HTR-8/SVneo (cell line): ENCODE measurements around the gene ZNF408.
"Not testable (repeated sequence)": the region's sequence is repeated elsewhere in the genome, so short reads cannot be mapped to it uniquely, and the experiment has no call there.

Experiments used
- DNase-seq: peaks from one replicate; pipeline ENCODE4 v3.0.0; 2011; ENCODE audit warnings: low spot score, mixed read lengths; ENCODE audit not compliant: insufficient read length
- FAIRE-seq: peaks from 2 replicates; lab custom pipeline; 2011; peaks lifted over from hg19 to GRCh38; lab: Jason Lieb, UNC

Gene ZNF408

DNA sequence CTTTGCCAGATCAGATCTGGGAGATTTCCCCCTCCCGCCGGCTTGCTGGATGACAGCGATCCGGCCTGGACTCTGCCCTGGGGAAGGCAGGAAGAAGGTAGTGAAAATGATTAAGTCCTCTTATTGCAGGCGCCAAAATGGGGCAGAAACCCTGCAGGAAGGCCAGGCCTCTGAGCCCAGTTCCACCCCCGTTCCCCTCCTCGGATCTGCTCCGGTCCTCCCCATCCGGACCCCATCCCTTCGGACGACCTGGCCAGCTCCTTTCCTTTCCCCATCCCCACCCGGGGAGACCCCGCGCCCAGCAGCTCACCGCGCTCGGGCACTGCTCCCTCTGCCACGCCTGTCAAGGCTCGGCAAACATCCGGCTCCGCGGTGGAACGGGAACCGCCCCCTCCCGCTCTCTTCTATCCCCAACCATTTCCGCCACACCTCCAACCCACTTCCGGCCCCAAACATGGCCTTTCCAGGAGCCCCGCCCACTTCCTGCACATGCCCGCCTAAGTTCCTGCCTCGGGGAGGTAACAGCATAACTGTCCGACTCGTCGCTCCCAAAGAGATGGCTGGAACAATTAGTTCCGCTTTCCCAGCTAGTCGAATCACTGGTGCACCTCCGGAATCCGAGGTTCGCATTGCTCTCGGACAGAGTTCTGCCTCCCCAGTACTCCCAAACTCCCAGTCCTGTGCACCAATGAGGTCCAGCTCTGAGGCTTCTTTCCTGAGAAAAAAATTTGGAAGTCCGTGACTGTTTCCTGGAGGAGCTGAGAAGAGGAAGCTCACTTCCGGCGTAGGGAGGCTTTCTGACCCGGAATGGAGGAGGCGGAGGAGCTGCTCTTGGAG, at the start of gene ZNF408, which contains the start of gene ARHGAP1:
Gene ZNF408 (plus strand): TSS at position 791 of the 837 bp plus-strand sequence. CDS start 17 bp downstream, at position 808.
Gene ARHGAP1 (minus strand): TSS at position 379 of the 837 bp plus-strand sequence. CDS start 4,512 bp downstream, outside the sequence.
- DNase-seq (peak; percentile 93), FAIRE-seq (peak; percentile 80)

GRCh38 chr11:46655631-46656030, 45.2 kb upstream of the ZNF408 start:
- DNase-seq (no peak), FAIRE-seq (no peak)

GRCh38 chr11:46657186-46657585, 43.6 kb upstream of the ZNF408 start:
- DNase-seq (no peak), FAIRE-seq (no peak)

DNA sequence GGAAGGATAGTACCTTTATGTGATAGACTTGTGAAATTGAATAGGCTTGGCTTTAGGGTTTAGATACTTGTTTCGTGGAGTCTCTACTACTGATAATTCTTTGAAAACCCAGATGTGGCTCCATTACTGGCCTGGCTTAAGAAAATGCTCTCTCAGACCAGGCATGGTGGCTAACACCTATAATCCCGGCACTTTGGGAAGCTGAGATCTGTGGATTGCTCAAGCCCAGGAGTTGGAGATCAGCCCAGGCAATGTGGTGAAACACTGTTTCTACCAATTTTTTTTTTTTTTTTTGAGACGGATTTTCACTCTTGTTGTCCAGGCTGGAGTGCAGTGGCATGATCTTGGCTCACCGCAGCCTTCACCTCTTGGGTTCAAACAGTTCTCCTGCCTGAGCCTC, 42.6 kb upstream of the ZNF408 start:
- DNase-seq (no peak), FAIRE-seq (no peak)

DNA sequence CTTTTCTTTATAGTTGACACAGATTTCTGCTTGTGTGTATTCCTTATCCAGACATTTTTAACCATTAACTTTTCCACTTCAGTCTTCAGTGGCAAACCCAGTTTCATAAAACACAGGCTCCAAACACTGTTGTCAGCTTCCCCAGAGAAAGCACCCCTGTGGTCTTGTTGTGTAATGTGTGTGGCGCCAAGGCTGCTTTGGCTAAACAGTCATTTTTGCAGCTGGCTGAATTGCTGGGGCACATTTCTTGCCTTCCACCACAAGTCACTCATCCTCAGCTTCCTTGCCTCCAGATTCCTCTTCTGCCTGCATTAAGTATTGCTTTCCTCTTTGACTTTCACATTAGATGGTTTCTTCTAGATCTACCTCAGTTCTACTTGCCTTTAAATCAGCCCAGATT, 40.9 kb upstream of the ZNF408 start:
- DNase-seq (no peak), FAIRE-seq (no peak)

DNA sequence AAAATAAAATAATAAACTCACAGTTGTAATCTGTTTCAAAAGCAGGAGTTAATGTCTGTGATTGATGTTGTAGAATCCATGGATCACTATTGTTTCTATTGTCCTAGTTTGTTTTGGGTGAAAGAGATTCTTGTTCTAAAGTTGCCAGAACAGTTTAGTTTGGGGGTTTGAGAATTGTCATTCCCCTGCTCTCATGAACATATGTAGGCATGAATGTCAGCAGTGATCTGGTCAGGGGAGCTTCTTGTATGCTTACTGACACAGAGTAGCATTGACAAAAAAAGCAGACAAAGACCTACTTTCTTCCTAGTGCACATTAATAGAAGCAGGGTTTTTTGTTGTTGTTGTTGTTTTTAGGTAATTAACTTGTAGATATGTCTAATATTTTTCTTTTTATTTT, 39.0 kb upstream of the ZNF408 start:
- FAIRE-seq (no peak), DNase-seq (no peak)

DNA sequence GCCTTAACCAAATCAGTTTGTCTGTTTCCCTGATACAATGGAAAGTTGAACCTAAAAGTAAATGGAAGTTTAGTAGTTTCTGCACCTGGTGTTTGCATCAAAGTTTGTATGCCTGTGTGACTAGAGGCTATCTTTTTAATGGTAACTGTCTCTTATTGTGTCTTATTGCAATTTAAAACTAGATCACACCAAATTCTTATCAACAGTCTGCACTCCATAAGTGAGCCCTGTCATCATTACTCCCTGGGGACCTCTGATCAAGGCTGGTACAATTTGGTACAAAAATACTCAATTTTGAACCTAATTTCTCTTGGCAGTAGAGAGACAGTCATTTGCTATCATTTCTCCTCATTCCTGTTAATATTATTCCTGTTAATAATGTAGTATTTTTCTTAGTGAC, 38.5 kb upstream of the ZNF408 start:
- FAIRE-seq (no peak), DNase-seq (no peak)

- FAIRE-seq, result no peak
- DNase-seq, result no peak
Measured at GRCh38 chr11:46663277-46663940, 37.4 kb upstream of the ZNF408 start.

DNA sequence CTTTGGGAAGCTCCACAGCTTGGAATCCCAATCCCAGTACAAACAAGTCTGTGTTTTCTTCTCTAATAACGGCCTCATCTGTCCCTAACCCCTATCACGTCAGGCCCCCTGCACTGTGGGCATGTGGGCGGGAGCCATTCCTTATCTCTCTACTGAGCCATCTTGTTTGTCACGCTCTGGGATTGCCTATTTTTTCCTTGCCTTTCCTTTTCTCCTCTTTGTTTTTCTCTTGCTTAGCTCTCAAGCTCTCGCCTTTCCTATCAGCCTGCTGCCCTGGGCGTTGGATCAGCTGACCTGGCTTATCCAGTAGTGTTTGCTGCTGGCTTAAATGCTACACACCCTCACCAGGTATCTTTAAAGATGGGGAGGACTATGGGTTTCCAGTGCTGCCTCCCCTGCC, 36.2 kb upstream of the ZNF408 start:
- no peak for FAIRE-seq
- DNase-seq, result no peak

DNA sequence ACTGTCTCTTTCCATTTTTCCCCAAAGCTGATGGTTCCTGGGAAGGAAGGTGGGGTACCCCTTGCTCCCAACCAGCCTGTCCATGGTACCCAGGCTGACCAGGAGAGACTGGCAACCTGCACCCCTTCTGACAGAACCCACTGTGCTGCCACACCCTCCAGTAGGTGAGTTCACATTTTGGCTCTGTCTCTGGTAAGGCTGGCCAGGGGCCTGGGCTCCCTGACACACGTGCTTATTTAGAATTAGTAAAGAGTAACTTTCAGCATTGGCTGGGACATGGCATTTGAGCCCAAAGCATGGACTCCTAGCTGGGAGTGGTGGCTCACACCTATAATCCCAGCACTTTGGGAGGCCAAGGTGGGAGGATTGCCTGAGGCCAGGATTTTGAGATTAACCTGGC, 35.5 kb upstream of the ZNF408 start:
- no peak for FAIRE-seq
- DNase-seq, result no peak

DNA sequence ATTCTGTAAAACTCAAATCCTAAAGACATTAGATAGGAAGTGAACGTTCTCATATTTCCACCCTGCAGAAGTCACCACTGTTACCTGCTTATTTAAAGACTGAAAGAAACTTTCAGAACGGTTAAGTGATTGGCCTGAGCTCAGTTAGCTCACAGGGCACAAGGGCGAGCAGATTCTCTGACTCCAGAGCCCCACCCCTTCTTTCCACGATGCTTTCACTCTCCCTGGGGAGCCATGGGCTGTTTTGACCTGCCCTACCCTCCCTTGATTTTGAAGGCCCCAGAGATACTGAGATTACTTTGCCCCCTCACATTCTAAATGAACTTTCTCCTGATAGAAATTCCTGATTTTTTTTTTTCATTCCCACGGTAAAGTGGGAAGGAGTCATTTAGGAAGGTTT, 34.3 kb upstream of the ZNF408 start:
- DNase-seq, result no peak
- FAIRE-seq, result no peak

DNA sequence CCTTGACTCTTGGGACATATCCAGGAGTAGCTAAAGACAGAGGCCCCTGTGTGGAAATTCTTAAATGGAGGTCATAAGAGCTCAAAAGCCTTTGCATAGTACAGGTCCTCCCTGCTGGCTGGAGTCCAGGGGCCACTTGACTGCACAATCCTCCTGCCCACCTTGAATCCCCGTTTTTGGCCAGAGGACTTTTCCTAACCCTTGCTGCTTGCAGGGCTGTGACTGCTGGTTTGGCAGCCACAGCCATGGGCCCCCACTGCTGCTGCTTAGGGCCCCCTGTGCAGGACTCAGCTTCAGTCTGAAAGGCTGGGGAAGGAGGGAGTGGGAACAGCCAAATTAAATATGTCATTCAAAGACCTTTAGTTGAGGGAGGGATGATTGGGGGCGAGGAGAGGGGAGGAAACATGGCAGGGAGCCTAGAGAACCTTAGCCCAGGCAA, 33.8 kb upstream of the ZNF408 start:
- DNase-seq, result no peak
- no peak for FAIRE-seq

DNA sequence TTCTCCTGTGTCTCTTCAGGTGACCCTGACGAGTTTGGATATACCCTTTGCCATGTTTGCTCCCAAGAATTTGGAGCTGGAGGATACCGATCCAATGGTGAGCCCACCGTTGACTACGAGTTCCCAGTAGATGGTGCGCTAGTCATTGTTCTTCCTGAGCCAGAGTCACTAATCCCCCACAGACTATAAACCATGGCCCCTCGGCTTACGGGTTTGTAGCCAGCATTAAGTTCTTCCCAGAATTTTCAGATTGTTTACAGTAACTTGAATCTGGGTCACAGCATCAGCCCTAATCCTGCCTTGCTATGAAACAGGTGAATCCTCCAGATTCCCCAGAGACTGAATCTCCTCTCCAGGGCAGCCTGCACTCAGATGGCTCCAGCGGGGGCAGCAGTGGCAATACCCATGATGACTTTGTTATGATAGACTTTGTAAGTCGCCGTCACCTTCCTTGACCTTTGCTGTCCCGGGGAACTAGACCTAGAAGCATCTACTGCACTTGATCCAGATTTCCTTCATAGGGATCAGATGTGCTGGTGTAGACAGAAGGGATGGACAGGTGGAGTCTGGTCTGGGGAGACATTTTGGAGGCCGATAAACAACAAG, 32.2 kb upstream of the ZNF408 start:
- DNase-seq (no peak), FAIRE-seq (no peak)

GRCh38 chr11:46669711-46670139, 31.1 kb upstream of the ZNF408 start:
- no peak for FAIRE-seq
- no peak for DNase-seq

DNA sequence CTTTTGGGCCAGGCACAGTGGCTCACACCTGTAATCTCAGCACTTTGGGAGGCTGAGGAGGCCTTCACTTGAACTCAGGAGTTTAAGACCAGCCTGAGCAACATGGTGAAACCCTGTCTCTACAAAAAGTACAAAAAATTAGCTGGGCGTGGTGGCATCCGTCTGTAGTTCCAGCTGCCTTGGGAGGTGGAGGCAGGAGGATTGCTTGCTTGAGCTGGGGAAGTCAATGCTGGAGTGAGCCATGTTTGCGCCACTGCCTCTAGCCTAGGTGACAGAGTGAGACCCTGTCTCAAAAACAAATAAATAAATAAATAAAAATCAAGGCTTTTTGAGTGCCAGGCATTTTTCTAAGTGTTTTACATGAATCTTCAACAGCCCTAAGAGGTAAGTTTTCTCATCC, 30.3 kb upstream of the ZNF408 start:
- not testable (repeated sequence) for DNase-seq, FAIRE-seq

DNA sequence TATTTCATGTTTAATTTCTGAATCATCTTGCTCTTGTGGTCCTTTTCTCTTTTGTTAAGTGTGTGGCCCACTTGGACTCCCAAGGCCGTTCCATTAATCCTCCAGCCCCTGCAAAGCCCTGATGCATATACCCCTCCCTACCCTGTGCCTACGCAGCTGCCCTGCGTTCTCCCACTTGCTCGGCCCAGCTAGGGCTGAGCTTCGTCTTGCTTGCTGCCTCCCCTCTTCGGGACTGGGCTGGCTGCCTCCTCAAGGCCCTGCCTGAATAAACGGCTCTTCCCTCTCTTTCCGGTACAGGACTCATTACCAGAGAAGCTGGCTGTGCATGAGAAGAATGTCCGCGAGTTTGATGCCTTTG, 28.9 kb upstream of the ZNF408 start:
- no peak for FAIRE-seq

DNA sequence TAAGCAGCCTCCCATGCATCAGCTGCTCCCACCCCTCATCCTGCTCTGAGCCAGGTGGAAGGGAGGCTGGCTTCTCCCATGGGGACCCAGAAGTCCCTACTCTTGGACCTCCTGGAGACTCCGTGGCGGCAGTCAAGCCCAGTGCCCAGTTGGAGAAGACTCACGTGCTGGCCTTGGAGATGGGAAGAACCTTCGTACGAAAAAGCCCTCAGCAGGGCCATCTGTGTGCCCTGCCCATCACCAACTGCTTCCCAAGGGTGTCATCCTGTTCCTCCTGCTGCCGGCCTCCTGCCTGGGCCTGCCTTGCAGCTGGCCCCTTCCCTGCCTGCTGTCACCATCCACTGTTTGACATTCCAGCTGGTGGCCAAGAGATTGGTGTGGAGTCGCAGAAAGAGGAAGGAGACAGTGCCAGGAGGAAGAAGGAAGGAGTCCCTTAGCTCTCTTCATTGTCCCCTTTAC, 28.4 kb upstream of the ZNF408 start:
- no peak for FAIRE-seq
- DNase-seq, result no peak

More for the DNA sequence above, 28.9 kb upstream of the ZNF408 start:
- DNase-seq, result no peak

DNA sequence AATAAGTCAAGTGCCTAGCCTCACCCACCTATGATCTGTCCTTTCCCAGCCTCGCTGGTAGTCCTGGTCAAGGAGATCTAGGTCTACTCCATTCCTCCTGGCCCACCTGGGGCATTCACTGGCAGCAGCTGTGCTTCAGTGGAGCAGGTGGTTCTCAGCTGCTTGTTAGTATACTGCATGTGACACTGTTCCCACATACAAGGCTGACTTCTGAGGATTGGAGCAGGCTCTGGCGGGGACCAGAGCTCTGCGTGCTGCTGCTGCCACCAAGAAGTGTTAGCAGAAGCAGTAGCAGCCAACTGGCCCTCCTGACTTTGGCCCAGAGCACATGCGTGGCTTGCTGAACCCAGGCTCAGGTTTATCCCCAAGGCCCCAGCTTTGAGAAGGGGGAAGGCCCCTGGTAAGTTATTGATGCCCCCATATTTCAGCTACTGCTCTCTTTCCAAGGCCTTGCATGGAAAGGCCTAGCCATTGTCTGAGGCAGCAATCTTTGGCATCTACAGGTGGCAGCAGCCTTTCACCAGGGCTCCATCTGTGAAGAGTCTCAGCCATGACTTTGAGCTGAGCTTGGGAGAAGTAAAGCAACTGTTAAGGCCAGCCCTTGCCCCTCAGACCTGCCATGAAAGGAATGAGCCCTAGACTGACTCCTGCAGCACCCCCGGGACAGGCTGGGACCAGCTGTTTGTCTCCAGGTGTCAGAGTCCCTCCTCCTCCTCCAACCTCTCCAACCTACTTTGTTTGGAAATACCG, 26.9 kb upstream of the ZNF408 start:
- DNase-seq, result no peak
- no peak for FAIRE-seq

- no peak for DNase-seq
- no peak for FAIRE-seq
Measured at GRCh38 chr11:46674463-46675287, 26.2 kb upstream of the ZNF408 start.
